HG02938 (cell line): ENCODE measurements around the gene TBCD.

Source experiments
- ATAC-seq: cut with Tn5 transposase; IDR thresholded peaks from one replicate; pipeline ENCODE4 v1.9.1; 2021; ENCODE audit warnings: mild to moderate bottlenecking, moderate library complexity; ENCODE audit not compliant: unreplicated experiment

The TBCD gene

GRCh38 chr17:82868715-82869131, 116.9 kb downstream of the TBCD start:
- ATAC-seq = no peak

GRCh38 chr17:82869536-82869935, 117.7 kb downstream of the TBCD start:
- ATAC-seq = no peak

GRCh38 chr17:82870091-82870491, 118.2 kb downstream of the TBCD start:
- ATAC-seq = no peak

DNA sequence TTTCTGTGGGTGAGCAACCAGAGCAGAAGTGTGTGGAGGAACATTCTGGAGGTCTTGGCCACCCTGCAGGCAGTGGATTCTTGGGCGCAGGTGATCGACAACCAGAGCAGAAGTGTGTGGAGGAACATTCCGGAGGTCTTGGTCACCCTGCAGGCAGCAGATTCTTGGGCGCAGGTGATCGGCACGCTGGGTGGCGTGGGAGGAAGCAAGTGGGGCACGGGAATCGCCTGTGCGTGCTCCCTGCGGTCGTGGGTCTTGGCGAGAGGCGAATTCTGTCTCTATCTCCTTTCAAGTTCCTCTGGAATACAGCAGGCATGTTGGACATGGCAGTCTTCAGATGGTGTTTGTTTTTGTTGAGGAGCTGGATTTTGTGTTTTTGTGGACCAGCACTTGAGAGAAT, 118.7 kb downstream of the TBCD start:
- ATAC-seq = no peak

GRCh38 chr17:82871056-82871775, 119.4 kb downstream of the TBCD start:
- peak; percentile 65 for ATAC-seq

DNA sequence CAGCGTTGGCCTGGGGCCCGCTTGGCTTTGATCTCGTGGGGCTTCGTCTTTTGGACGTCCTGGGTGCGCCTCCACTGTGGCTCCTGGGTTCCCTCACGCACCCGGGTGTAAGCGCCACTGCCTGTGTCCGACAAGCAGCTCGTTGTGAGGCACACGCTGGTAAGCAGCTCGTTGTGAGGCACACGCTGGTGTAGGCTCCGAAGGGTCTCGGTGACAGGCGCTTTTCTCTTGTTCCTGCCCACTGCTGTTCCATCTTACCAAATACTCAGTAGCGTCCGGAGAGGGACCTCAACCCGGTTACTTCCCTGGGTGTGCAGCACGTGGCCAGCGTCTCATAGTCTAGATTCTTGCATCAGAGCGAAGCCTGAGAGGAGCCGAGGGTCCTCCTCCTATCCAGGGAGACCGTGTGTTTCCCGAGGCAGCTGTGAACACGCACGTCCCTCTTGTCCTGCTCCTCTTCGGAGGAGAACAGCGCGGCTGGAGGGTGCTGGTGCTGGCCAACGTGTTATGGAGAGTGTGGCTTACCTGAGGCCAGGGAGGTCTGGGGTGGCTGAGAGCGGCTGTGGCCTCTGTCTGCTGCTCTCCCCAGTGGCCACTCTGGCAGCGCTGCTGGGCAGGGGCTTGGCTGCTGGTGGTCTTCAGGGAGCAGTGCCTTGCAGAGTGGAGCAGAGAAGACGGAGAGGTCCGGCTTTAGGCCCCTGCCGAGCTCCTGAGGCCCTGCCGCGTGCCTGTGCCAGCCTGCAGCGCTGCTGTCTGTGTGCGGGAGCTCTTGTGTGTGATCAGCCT, 120.1 kb downstream of the TBCD start:
- no peak for ATAC-seq

DNA sequence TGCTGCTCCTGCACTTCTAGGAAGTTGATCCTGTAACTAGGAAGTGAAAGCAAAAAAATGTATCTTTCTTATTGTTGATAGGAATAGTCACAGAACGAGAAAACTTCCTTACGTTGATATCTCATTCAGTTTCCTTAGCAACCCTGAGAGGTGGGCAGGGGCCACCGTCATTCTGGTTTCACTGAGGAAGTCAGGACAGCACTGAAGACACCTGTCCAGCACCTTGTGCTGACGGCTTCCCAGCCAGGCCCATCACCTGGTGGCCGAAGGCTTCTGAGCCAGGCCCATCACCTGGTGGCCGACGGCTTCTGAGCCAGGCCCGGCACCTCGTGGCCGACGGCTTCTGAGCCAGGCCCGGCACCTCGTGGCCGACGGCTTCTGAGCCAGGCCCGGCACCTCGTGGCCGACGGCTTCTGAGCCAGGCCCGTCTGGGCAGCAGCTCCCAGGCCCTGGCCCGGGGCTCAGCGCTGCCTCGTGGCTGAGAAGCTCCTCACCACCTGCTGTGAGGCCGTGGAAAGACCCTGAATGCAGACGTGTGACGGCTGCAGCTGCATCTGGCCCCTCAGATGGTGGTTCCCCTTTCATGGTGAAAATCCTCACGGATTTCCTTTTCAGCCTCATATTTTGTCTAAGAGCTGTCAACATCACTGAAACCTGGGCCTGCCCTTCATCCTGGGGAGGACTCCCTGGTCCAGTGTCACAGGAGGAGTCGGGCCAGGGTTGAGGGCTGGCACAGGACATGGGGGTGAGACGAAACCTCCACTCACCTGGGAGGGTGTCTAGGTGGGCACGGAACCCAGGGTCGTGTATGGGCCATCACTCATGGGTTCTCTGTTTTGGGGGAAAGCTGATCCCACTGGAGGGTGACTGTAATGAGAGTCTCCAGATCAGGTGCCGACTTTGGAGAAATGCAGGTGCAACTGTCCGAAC, 121.0 kb downstream of the TBCD start:
- ATAC-seq = no peak

DNA sequence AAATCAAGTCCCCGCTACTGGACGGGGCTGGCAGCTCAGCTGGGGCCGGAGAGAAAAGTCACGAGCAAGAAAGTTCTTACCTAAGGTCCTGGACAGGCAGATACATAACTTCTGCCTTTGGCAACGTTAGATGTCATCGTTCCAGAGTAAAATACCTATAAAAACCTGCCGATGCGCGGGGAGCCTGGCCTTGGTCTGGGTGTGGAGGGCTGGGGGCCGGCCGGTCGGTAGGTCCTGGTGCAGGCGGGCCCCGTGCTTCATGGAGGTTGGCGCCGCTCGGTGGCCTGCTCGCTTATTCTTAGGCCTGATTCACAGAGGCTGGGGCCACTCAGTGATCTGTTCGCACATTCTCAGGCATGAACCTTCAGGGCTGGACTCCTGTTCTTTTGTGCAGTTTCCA, 121.7 kb downstream of the TBCD start:
- no peak for ATAC-seq

DNA sequence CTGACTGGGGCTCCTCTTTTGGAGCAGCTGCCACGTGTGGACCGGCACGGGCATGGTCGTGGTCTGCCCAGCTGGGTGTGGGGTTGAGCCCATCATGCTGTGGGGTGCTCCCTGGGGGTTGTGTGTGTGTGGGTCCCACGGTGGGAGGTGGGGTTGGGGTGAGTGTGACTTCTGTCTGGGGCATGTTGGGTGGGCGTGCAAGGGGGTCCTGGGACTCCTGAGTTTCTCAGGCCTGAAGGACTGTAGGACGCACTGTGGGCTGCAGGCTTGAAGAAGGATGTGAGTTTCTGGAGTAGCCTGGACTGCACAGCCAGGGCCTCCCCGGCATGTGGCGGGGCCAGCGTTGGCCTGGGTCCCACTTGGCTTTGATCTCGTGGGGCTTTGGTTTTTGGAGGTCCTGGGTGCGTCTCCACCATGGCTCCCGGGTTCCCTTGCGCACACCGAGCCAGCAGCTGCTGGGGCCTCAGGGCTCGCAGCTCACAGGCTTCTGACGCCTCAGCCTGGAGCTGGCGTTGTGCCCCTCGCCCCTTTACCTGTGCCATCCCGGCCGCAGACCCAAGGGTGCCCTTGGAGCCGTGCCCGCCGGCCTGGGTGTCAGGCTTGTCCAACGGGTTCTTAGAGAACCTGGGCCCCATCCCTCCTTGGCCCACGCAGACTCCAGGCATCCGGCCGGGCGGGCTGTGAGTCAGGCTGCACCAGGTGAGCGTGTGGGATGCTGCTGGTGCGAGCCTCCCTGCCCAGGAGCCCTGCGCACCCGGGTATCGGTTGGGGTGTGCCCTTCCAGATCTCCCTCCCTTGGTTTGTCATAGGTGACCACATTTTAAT, 122.4 kb downstream of the TBCD start:
- no peak for ATAC-seq

DNA sequence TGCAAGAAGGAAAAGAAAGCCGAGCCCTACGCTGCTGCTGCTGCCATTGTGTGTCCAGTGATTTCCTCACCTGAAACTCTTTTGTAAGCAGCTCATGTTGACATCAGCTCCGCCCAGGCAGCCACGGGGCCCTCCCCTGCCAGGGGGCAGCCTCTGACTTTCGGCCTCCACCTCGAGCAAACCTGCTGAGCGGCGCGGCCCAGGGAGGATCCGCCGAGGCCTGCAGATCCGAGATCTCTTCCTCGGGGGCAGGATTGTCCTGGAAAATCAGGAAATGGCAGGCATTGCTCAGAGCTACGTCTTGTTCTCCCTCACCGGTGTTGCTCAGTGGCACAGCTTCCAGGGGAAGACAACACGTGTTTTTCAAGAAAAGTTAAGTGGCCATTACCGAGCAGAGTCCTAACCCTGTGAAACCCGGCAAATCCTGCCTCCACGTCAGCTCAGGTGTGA, 123.6 kb downstream of the TBCD start:
- no peak for ATAC-seq

DNA sequence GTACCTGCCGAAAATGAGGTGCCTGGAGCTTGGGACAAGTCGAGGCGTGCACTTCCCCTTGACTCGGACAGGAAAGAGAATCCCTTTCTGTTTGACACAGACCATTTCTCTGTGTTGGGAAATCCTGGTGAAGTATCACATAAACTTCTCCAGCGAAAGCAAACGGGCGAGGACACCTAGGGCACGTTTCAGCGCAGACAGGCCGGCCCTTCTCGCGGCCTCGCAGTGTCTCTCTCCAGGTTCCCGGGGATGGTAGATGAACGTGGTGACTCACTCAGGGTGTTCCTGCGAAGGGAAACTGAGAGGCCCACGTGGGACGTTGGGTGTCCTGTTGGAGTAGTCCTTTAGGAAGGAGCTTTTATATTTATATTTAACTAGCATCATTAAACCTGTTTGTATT, 124.3 kb downstream of the TBCD start:
- ATAC-seq = no peak

DNA sequence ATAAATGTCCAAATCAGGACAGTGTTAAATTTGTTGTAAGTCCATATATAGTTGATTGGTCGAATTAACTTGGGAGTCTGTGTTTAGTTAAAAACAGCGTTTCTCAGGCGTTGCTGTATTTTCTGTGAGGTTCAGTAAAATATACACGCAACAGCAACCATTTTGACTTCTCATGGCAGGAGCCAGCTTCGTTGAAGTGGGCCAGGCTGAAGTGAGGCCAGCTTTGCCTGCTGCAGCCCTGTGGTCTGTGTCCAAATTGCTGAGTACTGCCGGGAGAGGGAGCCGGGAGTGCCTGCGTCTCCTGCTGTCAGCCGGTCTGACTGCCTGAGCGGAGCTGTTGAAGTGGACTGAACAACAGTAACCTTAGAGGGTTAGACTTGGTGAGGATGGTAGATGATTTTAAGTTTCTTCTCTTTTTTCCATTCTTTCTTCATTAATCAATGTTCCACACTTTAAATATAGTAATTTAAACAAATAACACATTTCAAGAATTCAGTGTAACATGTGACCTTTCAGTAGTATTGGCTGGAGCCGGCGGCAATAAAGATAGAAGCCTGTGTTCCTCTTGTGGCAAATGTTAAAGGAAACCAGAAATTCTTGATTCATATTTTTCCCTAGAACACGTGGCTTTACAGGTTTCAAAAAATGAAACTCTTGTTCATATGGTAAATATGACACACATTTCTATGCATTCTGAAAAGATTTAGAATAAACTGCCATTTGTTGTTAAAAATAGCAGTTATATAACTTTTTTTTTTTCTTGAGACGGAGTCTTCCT, 124.9 kb downstream of the TBCD start:
- ATAC-seq = no peak

DNA sequence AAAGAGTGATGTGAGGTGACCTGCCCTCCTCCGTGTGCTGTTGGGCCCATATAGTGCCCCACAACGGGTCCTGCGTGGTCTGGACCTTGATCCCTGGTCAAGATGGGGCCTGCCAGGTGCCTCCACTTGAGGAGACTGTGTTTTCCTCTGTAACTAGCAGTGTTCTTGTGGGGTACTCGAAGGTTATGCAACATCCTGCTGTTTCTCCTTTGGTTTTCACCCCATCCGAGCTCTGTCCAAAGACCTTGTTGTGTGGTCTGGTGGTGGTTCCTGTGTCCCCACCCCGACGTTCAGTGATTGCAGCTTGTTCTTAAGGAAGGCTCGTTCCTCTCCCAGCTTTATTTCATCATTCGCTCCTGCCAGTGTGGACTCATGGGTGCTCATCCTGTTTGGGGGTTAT, 126.7 kb downstream of the TBCD start:
- ATAC-seq = no peak

DNA sequence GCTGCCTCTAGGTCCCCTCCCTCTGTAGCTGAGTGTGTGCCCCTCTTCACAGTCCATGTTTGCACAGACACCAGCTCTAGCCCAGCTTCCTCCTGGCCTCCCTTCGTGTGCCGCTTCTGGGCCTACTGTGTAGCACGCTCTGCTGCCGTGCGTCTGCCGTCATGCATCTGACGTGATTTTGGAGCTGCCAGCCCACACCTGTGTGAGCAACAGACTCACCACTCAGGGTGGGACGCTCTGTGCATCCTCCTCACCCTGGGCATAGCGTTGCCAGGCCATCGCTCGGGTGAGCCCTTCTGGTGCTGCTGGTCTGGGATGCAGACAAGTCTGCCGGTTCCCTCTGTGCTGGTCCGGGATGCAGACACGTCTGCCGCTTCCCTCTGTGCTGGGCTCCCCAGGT, 127.4 kb downstream of the TBCD start:
- no peak for ATAC-seq

- ATAC-seq = no peak
These were observed 128.9 kb downstream of the TBCD start for GRCh38 chr17:82880620-82881323.

GRCh38 chr17:82881324-82881823, 129.5 kb downstream of the TBCD start:
- no peak for ATAC-seq

DNA sequence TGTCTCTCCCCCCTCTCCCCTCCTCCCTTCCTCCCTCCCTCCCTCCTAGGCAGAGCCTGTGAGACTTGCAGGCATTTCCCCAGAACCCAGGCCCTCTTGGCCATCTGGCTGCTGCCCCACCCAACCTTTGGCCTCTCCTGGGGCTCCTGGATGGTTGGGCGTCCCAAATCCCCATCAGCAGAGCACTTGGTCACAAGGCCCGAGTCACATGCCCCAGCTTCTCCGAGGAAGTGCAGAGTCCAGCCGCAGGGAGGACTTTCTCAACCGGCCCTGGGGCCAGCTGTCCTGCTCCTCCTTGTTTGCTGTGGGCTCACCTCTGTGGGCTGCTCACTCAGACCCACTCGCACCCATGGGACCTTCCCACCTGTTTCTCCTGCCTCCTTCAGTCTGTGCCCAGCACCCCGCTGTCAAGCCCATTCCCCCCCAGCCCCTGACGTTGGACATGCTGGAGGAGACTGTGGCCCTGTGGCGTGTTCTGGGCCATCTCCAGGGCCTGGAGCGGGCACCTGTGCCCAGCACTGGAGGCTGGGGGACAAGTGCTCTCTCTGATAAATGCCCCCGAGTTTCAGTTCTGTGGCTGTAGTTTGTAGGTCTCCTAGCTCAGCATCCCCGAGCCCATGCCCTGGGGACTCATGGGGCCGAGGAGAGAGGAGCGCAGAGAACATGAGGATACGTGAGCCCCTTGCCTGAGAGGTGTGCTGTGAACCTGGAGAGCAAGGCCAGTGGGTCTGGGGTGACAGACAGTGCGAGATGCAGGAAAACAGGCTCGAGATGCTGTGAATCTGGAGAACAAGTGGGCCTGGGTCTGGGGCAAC, 130.2 kb downstream of the TBCD start:
- no peak for ATAC-seq
